HFF-Myc (cell line): ENCODE results near the gene RYR1.
"Not testable (repeated sequence)": the region's sequence is repeated elsewhere in the genome, so short reads cannot be mapped to it uniquely, and the experiment has no call there.

ENCODE experiments used
- DNase-seq: peaks from one replicate; pipeline ENCODE4 v3.0.0-alpha.2; 2011; ENCODE audit warnings: low read depth; ENCODE audit errors: extremely low read depth
- H3K4me3 ChIP-seq: replicated peaks from 2 replicates; pipeline ENCODE4 v1.5.1; 2011; ENCODE audit warnings: low read depth, mild to moderate bottlenecking, control low read depth, low read length
- TF ChIP-seq, protein P1 (sequence below): IDR thresholded peaks from 2 replicates; pipeline ENCODE4 v1.5.1; 2012; ENCODE audit warnings: mild to moderate bottlenecking, low read depth, low read length, control low read depth; ENCODE audit errors: missing control alignments

Gene RYR1

DNA sequence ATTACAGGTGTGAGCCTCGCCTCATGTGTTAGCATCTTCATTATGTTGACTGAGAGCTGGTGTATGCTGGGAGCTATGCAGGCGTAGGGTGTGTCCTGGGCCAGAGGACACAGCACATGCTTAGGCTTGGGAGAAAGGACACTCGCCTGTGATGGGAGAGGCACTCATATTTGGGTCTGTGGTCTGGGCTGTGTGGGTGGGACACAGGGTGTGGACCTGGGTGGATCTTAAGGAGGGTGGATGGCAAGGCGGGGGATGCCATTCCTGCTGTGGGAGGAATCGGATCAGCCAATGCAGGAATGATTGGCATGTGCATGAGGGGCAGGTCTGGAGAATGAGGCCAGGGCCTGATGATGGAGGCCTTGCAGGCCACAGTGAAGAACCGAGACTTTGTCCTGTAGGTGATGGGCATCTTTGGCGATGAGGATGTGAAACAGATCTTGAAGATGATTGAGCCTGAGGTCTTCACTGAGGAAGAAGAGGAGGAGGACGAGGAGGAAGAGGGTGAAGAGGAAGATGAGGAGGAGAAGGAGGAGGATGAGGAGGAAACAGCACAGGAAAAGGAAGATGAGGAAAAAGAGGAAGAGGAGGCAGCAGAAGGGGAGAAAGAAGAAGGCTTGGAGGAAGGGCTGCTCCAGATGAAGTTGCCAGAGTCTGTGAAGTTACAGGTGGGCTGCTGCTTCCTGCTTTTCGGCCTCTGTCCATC is 55.4 kb downstream of the RYR1 start:
- TF ChIP-seq, protein P1, sequence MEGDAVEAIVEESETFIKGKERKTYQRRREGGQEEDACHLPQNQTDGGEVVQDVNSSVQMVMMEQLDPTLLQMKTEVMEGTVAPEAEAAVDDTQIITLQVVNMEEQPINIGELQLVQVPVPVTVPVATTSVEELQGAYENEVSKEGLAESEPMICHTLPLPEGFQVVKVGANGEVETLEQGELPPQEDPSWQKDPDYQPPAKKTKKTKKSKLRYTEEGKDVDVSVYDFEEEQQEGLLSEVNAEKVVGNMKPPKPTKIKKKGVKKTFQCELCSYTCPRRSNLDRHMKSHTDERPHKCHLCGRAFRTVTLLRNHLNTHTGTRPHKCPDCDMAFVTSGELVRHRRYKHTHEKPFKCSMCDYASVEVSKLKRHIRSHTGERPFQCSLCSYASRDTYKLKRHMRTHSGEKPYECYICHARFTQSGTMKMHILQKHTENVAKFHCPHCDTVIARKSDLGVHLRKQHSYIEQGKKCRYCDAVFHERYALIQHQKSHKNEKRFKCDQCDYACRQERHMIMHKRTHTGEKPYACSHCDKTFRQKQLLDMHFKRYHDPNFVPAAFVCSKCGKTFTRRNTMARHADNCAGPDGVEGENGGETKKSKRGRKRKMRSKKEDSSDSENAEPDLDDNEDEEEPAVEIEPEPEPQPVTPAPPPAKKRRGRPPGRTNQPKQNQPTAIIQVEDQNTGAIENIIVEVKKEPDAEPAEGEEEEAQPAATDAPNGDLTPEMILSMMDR: no peak
- no peak overlapping the region for H3K4me3 ChIP-seq
- DNase-seq: no peak

DNA sequence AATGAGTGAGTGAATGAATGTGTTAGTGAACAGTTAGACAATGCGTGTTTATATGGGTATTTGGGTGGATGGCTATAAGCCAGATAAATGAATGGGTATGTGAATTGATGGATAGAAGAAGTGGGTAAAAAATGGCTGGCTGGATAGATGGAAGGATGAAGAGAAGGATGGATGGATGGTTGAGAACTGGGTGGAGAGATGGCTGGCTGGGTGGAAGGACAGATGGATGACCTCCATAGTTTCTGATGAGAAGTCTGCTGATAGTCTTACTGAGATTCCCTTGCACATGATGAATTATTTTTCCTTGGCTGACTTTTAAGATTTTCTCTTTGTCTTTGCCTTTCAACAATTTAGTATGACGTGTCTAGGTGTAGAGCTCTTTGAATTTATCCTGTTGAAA is 57.4 kb downstream of the RYR1 start:
- TF ChIP-seq, protein P1: no peak
- no peak for DNase-seq

DNA sequence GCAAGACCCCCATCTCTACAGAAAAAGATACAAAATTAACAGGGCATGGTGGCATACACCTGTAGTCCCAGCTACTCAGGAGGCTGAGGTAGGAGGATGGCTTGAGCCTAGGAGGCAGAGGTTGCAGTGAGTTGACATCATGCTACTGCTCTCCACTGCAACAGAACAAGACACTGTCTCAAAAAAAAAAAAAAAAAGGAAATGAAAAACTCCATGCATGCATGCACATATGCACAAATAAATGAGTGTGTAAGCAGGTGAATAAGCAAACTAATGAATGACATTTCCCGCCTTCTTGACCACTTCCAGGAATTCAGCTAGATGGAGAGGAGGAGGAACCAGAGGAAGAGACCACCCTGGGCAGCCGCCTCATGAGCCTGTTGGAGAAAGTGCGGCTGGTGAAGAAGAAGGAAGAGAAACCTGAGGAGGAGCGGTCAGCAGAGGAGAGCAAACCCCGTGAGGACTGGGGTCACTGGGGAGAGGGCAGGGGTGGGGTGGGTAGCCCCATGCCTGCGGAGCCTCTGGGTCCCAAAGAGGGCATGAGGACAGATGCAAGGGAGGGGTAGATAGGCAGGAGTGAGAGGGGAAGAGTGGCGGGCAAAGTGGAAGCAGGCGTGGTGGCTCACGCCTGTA is 58.8 kb downstream of the RYR1 start:
- TF ChIP-seq, protein P1: no peak
- no peak overlapping the region for H3K4me3 ChIP-seq
- DNase-seq: no peak

More for the DNA sequence above, 57.4 kb downstream of the RYR1 start:
- no peak overlapping the region for H3K4me3 ChIP-seq

DNA sequence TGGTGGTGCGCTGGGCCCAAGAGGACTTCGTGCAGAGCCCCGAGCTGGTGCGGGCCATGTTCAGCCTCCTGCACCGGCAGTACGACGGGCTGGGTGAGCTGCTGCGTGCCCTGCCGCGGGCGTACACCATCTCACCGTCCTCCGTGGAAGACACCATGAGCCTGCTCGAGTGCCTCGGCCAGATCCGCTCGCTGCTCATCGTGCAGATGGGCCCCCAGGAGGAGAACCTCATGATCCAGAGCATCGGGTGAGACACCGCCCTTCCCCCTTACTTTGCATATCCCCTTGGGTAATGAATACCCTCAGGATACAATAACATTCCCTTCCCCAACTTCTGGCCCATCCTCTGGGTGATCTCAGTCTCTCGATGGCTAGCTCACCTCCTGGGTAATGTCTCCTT is 60.9 kb downstream of the RYR1 start:
- TF ChIP-seq, protein P1: no peak
- H3K4me3 ChIP-seq: no peak overlapping the region
- no peak for DNase-seq

DNA sequence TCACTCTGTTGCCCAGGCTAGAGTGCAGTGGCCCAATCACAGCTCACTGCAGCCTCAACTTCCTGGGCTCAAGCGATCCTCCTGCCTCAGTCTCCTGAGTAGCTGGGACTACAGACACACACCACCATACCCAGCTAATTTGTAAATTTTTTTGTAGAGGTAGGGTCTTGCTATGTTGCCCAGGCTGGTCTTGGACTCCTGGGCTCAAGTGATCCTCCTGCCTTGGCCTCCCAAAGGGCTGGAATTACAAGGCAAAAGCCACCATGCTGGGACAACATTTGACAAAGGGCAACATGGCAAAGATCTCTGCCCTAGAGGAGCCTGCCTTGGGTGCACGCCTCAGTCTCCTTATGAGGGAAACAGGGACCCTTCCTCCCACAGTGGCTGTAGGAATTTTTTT is 61.9 kb downstream of the RYR1 start:
- DNase-seq, H3K4me3 ChIP-seq: not testable (repeated sequence)

DNA sequence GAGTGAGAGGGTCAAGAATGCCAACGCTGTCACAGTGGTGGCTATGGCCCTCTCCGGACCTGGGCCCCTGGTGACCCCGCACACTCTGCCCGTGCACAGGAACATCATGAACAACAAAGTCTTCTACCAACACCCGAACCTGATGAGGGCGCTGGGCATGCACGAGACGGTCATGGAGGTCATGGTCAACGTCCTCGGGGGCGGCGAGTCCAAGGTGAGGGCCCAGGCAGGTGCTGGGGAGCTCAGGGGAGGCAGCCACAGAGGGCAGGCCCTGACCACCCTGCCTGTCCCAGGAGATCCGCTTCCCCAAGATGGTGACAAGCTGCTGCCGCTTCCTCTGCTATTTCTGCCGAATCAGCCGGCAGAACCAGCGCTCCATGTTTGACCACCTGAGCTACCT is 62.6 kb downstream of the RYR1 start:
- TF ChIP-seq, protein P1: no peak
- DNase-seq: no peak
- no peak overlapping the region for H3K4me3 ChIP-seq

DNA sequence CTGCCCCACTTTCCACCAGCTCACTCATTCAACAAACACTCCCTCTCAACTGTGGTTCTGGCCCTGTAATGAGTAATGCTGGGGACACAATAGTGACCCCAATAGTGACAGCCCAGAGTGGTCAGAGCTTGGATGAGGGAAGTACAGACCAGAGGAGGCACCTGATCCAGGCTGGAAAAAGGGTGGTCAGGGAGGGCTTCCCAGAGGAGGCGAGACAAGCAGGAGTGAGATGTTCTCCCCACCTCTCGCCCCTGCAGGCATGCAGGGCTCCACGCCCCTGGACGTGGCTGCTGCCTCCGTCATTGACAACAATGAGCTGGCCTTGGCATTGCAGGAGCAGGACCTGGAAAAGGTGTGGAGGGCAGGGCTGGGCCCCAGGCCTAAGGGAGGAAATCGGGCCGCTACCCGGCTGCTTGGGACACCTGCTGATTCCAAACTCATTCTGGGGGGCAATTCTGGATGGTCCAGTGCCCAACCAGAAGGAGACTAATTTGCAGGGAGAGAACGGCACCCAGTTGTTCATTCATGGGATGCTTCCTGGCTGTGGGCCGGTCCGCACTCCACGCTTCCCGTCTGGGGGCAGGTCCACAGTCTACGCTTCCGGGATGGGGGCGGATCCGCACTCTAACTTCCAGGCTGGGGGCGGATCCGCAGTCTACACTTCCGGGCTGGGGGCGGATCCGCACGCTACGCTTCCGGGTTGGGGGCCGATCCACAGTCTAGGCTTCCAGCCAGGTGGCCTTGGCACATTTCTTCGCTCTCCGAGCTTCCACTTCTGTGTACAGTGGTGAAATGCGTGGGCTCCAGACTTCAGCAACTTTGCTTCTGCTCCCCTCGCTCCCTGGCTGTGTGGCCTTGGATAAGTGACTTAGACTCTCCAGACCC is 63.4 kb downstream of the RYR1 start:
- H3K4me3 ChIP-seq: no peak overlapping the region
- TF ChIP-seq, protein P1: no peak
- no peak for DNase-seq
